ENCODE measurements around the gene ORC2.

GRCh38 chr2:201006704-201007103 is 43.2 kb upstream of the ORC2 start:
- TF ChIP-seq CTCF (IDR thresholded peaks at IDR 0.05) = no peak
- no peak for TF ChIP-seq POLR2A (IDR thresholded peaks at IDR 0.05)

Measured in esophagus squamous epithelium (tissue), 4 donors.